HepG2 (cell line): ENCODE data around the gene LEPROT. TPM values are rescaled to one million over a fixed set of nuclear protein-coding genes. Genes with fewer than 3 reads are reported as not detected.

ENCODE experiments used
- CBX1 ChIP-seq: IDR thresholded peaks from one replicate; pipeline ENCODE4 v1.6.1; 2016; ENCODE audit warnings: antibody characterized with exemption, low read depth
- ELF3 ChIP-seq: IDR thresholded peaks from 2 replicates; pipeline ENCODE4 v1.6.1; 2016; ENCODE audit warnings: missing genetic modification reagents, missing compliant biosample characterization
- ETV5 ChIP-seq: IDR thresholded peaks from 2 replicates; pipeline ENCODE4 v1.6.1; 2018; ENCODE audit warnings: missing biosample characterization, missing genetic modification reagents, inconsistent platforms, borderline replicate concordance
- GFI1 ChIP-seq: sonication (generic); formaldehyde crosslinking; IDR thresholded peaks from 2 replicates; pipeline ENCODE4 v1.5.0; 2020; ENCODE audit warnings: missing genetic modification reagents, mild to moderate bottlenecking, borderline replicate concordance
- HDAC2 ChIP-seq: sonication (generic); formaldehyde crosslinking; IDR thresholded peaks from 2 replicates; pipeline ENCODE4 v1.4.0; 2020; ENCODE audit warnings: missing genetic modification reagents
- JUN ChIP-seq: sonication (generic); formaldehyde crosslinking; IDR thresholded peaks from 2 replicates; pipeline ENCODE4 v1.4.0; 2020; ENCODE audit warnings: mild to moderate bottlenecking, missing genetic modification reagents
- LCORL ChIP-seq, 2 experiments: fragments of 450-650 bp in 1 of 2; sonication (generic) in 1 of 2; formaldehyde crosslinking in 1 of 2; IDR thresholded peaks; 2 replicates each; pipeline versions ENCODE4 v1.5.0 to v1.6.1; 2017 to 2020; ENCODE audit warnings: antibody characterized with exemption in 1 of 2, missing genetic modification reagents in 1 of 2
- MIER2 ChIP-seq: IDR thresholded peaks from 2 replicates; pipeline ENCODE4 v1.6.1; 2016; ENCODE audit warnings: missing biosample characterization, missing genetic modification reagents
- RXRA ChIP-seq: sonication (generic); formaldehyde crosslinking; IDR thresholded peaks from 2 replicates; pipeline ENCODE4 v1.5.1; 2020; ENCODE audit warnings: missing genetic modification reagents
- SNRNP70 ChIP-seq: fragments of 200-400 bp; formaldehyde crosslinking; IDR thresholded peaks from 2 replicates; pipeline ENCODE4 v1.6.1; 2017; ENCODE audit warnings: mild to moderate bottlenecking, low read depth, low read length, moderate library complexity
- TP53 ChIP-seq: sonication (generic); formaldehyde crosslinking; conservative IDR thresholded peaks from 2 replicates; pipeline ENCODE4 v1.4.0; 2020; ENCODE audit warnings: missing genetic modification reagents
- ZMYM2 ChIP-seq: sonication (generic); formaldehyde crosslinking; IDR thresholded peaks from 2 replicates; pipeline ENCODE4 v1.8.0; 2022; ENCODE audit warnings: mild to moderate bottlenecking, missing genetic modification reagents
- ZNF256 ChIP-seq: sonication (generic); formaldehyde crosslinking; conservative IDR thresholded peaks from 2 replicates; pipeline ENCODE4 v1.4.0; 2020; ENCODE audit warnings: missing genetic modification reagents
- ZNF432 ChIP-seq: sonication (generic); formaldehyde crosslinking; IDR thresholded peaks from 2 replicates; pipeline ENCODE4 v1.5.0; 2020; ENCODE audit warnings: missing genetic modification reagents, mild to moderate bottlenecking, borderline replicate concordance
- ZNF44 ChIP-seq: sonication (generic); formaldehyde crosslinking; IDR thresholded peaks from 2 replicates; pipeline ENCODE4 v1.5.1; 2020; ENCODE audit warnings: mild to moderate bottlenecking, missing genetic modification reagents
- ZNF552 ChIP-seq: sonication (generic); formaldehyde crosslinking; IDR thresholded peaks from 2 replicates; pipeline ENCODE4 v1.9.0; 2022; ENCODE audit warnings: missing genetic modification reagents, mild to moderate bottlenecking, borderline replicate concordance
- ZNF709 ChIP-seq: sonication (generic); formaldehyde crosslinking; IDR thresholded peaks from 2 replicates; pipeline ENCODE4 v1.5.0; 2020; ENCODE audit warnings: mild to moderate bottlenecking, missing genetic modification reagents
- ZNF766 ChIP-seq: sonication (generic); formaldehyde crosslinking; IDR thresholded peaks from 2 replicates; pipeline ENCODE4 v1.5.0; 2020; ENCODE audit warnings: missing genetic modification reagents, borderline replicate concordance
- ZNF776 ChIP-seq: sonication (generic); formaldehyde crosslinking; IDR thresholded peaks from 2 replicates; pipeline ENCODE4 v1.4.0; 2020; ENCODE audit warnings: mild to moderate bottlenecking, missing genetic modification reagents
- polyA plus RNA-seq, 8 experiments: library from polyadenylated mRNA; depleted of rRNA in 3 of 8; stranded (reverse) in 7 of 8; unstranded in 1 of 8; fragments of >200 nt; fragmentation: Illumina TruSeq in 4 of 8; extraction: Trizol in 4 of 8; gene quantifications; 2 replicates each; pipeline versions ENCODE4 v1.2.1 to v1.2.3, GENCODE V29; 2011 to 2016; ENCODE audit warnings: low read depth in 4 of 8, missing spikeins in 1 of 8, mixed read lengths in 1 of 8; ENCODE audit not compliant: insufficient read depth in 1 of 8
- total RNA-seq, 5 experiments: library from RNA; depleted of rRNA; stranded (reverse); fragments of >200 nt; fragmentation: Illumina TruSeq; extraction: Trizol; gene quantifications; 2 replicates each; pipeline ENCODE4 v1.2.3, GENCODE V29; 2016; ENCODE audit warnings: low read depth in 1 of 5
- TF ChIP-seq, protein P1 (sequence below): IDR thresholded peaks from 2 replicates; pipeline ENCODE4 v1.6.1; 2016; ENCODE audit warnings: control low read depth
- TF ChIP-seq, protein P2 (sequence below): sonication (generic); formaldehyde crosslinking; IDR thresholded peaks from 2 replicates; pipeline ENCODE4 v1.9.0; 2021; ENCODE audit warnings: mild to moderate bottlenecking, missing genetic modification reagents
- TF ChIP-seq, protein P3 (sequence below): sonication (generic); formaldehyde crosslinking; IDR thresholded peaks from 2 replicates; pipeline ENCODE4 v1.4.0; 2020; ENCODE audit warnings: missing genetic modification reagents
- TF ChIP-seq, protein P4 (sequence below): IDR thresholded peaks from 2 replicates; pipeline ENCODE4 v1.6.1; 2018; ENCODE audit warnings: missing genetic modification reagents

The LEPROT gene
- total and polyA plus RNA-seq, 2 of the 13 experiments (the other 11 are each of a cell fraction or from before 2014, with no cell fraction given): 36.8 to 51.4 TPM

DNA sequence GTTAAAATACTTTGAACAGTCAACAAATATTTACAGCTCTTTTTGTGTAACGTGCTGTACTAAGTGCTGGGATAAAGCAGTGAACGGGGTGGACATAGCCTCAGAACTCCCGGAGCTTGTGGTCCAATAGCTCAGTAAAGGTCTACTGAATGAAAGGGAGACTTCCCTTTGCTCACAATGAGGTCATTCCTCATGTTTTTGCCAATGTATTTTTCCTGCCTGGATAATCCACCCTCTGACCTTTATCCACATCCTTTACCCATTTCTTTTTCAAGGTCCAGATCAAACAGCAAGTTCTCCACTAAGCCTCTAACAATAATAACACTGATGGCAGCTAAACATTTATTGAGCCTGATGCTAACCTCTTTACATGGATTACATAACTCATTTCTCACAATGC, 55.9 kb downstream of the LEPROT start (continued):
- no peak for TF ChIP-seq LCORL (IDR thresholded peaks at IDR 0.05)
- TF ChIP-seq LCORL (CRISPR knock-in tag; IDR thresholded peaks at IDR 0.05): peak; percentile 68
- TF ChIP-seq HDAC2 (CRISPR knock-in tag): peak; percentile 73
- TF ChIP-seq CBX1: no peak
- TF ChIP-seq ZMYM2 (CRISPR knock-in tag): no peak
- peak; percentile 65; the same call in 1 of the 2 replicates for TF ChIP-seq ETV5 (CRISPR knock-in tag)
- peak; percentile 34; the same call in 1 of the 2 replicates for TF ChIP-seq ELF3 (CRISPR knock-in tag)
- no peak for TF ChIP-seq MIER2 (CRISPR knock-in tag)
- TF ChIP-seq, protein P1, sequence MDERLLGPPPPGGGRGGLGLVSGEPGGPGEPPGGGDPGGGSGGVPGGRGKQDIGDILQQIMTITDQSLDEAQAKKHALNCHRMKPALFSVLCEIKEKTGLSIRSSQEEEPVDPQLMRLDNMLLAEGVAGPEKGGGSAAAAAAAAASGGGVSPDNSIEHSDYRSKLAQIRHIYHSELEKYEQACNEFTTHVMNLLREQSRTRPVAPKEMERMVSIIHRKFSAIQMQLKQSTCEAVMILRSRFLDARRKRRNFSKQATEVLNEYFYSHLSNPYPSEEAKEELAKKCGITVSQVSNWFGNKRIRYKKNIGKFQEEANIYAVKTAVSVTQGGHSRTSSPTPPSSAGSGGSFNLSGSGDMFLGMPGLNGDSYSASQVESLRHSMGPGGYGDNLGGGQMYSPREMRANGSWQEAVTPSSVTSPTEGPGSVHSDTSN (CRISPR knock-in tag): no peak
- TF ChIP-seq GFI1 (CRISPR knock-in tag): no peak
- TF ChIP-seq, protein P2, sequence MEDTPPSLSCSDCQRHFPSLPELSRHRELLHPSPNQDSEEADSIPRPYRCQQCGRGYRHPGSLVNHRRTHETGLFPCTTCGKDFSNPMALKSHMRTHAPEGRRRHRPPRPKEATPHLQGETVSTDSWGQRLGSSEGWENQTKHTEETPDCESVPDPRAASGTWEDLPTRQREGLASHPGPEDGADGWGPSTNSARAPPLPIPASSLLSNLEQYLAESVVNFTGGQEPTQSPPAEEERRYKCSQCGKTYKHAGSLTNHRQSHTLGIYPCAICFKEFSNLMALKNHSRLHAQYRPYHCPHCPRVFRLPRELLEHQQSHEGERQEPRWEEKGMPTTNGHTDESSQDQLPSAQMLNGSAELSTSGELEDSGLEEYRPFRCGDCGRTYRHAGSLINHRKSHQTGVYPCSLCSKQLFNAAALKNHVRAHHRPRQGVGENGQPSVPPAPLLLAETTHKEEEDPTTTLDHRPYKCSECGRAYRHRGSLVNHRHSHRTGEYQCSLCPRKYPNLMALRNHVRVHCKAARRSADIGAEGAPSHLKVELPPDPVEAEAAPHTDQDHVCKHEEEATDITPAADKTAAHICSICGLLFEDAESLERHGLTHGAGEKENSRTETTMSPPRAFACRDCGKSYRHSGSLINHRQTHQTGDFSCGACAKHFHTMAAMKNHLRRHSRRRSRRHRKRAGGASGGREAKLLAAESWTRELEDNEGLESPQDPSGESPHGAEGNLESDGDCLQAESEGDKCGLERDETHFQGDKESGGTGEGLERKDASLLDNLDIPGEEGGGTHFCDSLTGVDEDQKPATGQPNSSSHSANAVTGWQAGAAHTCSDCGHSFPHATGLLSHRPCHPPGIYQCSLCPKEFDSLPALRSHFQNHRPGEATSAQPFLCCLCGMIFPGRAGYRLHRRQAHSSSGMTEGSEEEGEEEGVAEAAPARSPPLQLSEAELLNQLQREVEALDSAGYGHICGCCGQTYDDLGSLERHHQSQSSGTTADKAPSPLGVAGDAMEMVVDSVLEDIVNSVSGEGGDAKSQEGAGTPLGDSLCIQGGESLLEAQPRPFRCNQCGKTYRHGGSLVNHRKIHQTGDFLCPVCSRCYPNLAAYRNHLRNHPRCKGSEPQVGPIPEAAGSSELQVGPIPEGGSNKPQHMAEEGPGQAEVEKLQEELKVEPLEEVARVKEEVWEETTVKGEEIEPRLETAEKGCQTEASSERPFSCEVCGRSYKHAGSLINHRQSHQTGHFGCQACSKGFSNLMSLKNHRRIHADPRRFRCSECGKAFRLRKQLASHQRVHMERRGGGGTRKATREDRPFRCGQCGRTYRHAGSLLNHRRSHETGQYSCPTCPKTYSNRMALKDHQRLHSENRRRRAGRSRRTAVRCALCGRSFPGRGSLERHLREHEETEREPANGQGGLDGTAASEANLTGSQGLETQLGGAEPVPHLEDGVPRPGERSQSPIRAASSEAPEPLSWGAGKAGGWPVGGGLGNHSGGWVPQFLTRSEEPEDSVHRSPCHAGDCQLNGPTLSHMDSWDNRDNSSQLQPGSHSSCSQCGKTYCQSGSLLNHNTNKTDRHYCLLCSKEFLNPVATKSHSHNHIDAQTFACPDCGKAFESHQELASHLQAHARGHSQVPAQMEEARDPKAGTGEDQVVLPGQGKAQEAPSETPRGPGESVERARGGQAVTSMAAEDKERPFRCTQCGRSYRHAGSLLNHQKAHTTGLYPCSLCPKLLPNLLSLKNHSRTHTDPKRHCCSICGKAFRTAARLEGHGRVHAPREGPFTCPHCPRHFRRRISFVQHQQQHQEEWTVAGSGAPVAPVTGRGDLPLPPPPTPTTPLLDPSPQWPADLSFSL (CRISPR knock-in tag): no peak
- TF ChIP-seq, protein P3, sequence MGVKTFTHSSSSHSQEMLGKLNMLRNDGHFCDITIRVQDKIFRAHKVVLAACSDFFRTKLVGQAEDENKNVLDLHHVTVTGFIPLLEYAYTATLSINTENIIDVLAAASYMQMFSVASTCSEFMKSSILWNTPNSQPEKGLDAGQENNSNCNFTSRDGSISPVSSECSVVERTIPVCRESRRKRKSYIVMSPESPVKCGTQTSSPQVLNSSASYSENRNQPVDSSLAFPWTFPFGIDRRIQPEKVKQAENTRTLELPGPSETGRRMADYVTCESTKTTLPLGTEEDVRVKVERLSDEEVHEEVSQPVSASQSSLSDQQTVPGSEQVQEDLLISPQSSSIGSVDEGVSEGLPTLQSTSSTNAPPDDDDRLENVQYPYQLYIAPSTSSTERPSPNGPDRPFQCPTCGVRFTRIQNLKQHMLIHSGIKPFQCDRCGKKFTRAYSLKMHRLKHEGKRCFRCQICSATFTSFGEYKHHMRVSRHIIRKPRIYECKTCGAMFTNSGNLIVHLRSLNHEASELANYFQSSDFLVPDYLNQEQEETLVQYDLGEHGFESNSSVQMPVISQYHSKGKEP: no peak
- TF ChIP-seq, protein P4, sequence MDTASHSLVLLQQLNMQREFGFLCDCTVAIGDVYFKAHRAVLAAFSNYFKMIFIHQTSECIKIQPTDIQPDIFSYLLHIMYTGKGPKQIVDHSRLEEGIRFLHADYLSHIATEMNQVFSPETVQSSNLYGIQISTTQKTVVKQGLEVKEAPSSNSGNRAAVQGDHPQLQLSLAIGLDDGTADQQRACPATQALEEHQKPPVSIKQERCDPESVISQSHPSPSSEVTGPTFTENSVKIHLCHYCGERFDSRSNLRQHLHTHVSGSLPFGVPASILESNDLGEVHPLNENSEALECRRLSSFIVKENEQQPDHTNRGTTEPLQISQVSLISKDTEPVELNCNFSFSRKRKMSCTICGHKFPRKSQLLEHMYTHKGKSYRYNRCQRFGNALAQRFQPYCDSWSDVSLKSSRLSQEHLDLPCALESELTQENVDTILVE (CRISPR knock-in tag): no peak; the same call in 1 of the 2 replicates
- TF ChIP-seq ZNF552 (CRISPR knock-in tag): no peak
- no peak for TF ChIP-seq SNRNP70
- TF ChIP-seq JUN (CRISPR knock-in tag): peak; percentile 81
- no peak for TF ChIP-seq ZNF776 (CRISPR knock-in tag)
- no peak for TF ChIP-seq ZNF432 (CRISPR knock-in tag)
- no peak for TF ChIP-seq ZNF44 (CRISPR knock-in tag)
- TF ChIP-seq TP53: no peak
- TF ChIP-seq ZNF709 (CRISPR knock-in tag): no peak
- TF ChIP-seq RXRA (CRISPR knock-in tag): no peak
- no peak for TF ChIP-seq ZNF256
- no peak for TF ChIP-seq ZNF766
